ENCODE data around the gene ZFAND6.

Gene ZFAND6

GRCh38 chr15:80179025-80179759 lies 119.7 kb downstream of the ZFAND6 start:
- TF ChIP-seq CTCF (IDR thresholded peaks at IDR 0.05; ENCODE audit: low read depth, low read length): no peak
- H3K4me3 ChIP-seq (ENCODE audit: low read depth, low read length): no peak overlapping the region

- no peak for TF ChIP-seq CTCF (IDR thresholded peaks at IDR 0.05; ENCODE audit: low read depth, low read length)
- H3K4me3 ChIP-seq (ENCODE audit: low read depth, low read length): no peak overlapping the region
These were observed 120.5 kb downstream of the ZFAND6 start for GRCh38 chr15:80179935-80180334.

- TF ChIP-seq CTCF (IDR thresholded peaks at IDR 0.05; ENCODE audit: low read depth, low read length): no peak
- H3K4me3 ChIP-seq (ENCODE audit: low read depth, low read length): no peak overlapping the region
These were observed 121.0 kb downstream of the ZFAND6 start for GRCh38 chr15:80180468-80180867.

- TF ChIP-seq CTCF (IDR thresholded peaks at IDR 0.05; ENCODE audit: low read depth, low read length): no peak
- H3K4me3 ChIP-seq (ENCODE audit: low read depth, low read length): no peak overlapping the region
These were observed 121.5 kb downstream of the ZFAND6 start for GRCh38 chr15:80180986-80181385.

GRCh38 chr15:80182611-80183261 lies 123.3 kb downstream of the ZFAND6 start:
- no peak overlapping the region for H3K4me3 ChIP-seq (ENCODE audit: low read depth, low read length)
- TF ChIP-seq CTCF (IDR thresholded peaks at IDR 0.05; ENCODE audit: low read depth, low read length): no peak

- H3K4me3 ChIP-seq (ENCODE audit: low read depth, low read length): no peak overlapping the region
- no peak for TF ChIP-seq CTCF (IDR thresholded peaks at IDR 0.05; ENCODE audit: low read depth, low read length)
These were observed 123.8 kb downstream of the ZFAND6 start for GRCh38 chr15:80183306-80183705.

- no peak for TF ChIP-seq CTCF (IDR thresholded peaks at IDR 0.05; ENCODE audit: low read depth, low read length)
- H3K4me3 ChIP-seq (ENCODE audit: low read depth, low read length): no peak overlapping the region
These were observed 124.4 kb downstream of the ZFAND6 start for GRCh38 chr15:80183886-80184285.

Data from WI38 (cell line).